ENCODE data around the gene OR4K13. TPM values are rescaled to one million over a fixed set of nuclear protein-coding genes. Genes with fewer than 3 reads are reported as not detected.

OR4K13 gene, protein sequence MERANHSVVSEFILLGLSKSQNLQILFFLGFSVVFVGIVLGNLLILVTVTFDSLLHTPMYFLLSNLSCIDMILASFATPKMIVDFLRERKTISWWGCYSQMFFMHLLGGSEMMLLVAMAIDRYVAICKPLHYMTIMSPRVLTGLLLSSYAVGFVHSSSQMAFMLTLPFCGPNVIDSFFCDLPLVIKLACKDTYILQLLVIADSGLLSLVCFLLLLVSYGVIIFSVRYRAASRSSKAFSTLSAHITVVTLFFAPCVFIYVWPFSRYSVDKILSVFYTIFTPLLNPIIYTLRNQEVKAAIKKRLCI
- not detected for total RNA-seq
- long read RNA-seq, result 0 reads

DNA sequence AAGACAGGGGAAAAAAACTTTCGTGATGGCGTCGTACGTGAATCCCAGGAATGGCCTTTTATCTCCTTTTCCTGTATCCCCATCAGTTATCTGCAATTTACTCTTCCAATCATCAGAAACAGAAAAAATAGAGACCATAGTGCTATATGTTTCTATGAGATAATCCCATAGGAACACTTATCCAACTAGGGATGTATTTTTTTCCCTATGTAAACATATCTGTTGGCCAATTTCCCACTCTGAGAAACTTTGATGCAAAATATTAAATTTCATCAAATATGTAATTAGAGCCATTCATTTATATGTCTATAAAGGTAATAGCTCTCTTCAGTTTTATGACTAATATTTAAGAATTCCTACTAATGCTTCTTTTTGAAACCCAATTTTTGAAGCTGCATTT is at the start of gene OR4K13:
OR4K13 (minus strand) TSS at position 101 of the 400 bp plus-strand sequence. CDS start 1,280 bp downstream, outside the sequence.
- intact Hi-C loops (cut with DNase I), result no loop called here

GRCh38 chr14:20059745-20060144 is 23.9 kb upstream of the OR4K13 start, which contains the start of gene OR4L1:
OR4L1 (plus strand) TSS chr14:20060045; CDS start chr14:20060045, 0 bp downstream.
- intact Hi-C loops (cut with DNase I), result no loop called here
- DNase-seq (ENCODE audit: low spot score), result no peak

More for the DNA sequence above, at the start of gene OR4K13:
- DNase-seq (ENCODE audit: low spot score), result no peak

DNA sequence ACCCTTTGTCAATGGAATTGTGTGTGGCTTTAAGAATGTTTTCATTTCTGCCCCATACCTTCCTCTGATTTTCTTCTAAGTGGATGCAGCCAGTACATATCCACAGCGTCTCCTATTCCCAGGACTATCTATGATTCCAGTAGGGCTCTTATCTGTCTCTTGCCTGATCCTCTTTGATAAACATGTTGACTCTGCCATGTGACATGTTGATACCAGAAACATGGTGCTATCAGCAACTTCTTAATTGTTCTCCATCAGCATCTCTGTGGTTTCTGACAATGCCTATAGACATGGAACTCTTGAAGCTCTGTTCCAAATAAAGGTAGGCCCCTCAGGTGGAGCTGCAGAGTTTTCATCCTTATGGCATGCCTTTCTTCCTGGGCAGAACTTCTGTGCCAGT is 12.4 kb upstream of the OR4K13 start:
- no peak for DNase-seq (ENCODE audit: low spot score)
- intact Hi-C loops (cut with DNase I), result no loop called here

DNA sequence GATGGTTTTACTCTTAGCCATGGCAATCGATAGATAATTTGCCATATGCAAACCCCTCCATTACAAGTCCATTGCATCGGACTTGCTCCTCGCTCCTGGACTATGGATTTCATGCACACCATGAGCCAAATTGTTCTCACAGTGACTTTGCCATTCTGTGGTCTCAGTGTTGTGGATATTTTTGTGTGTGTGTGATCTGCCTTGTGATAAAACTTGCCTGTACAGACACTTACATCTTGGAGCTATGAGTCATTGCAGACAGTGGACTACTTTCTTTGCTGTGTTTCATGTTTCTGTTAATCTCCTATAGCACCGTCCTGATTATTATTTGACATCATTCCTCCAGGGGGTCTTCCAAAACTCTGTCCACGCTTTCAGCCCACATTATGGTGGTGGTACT is 8.4 kb upstream of the OR4K13 start:
- intact Hi-C loops (cut with DNase I), result no loop called here
- DNase-seq (ENCODE audit: low spot score), result no peak

DNA sequence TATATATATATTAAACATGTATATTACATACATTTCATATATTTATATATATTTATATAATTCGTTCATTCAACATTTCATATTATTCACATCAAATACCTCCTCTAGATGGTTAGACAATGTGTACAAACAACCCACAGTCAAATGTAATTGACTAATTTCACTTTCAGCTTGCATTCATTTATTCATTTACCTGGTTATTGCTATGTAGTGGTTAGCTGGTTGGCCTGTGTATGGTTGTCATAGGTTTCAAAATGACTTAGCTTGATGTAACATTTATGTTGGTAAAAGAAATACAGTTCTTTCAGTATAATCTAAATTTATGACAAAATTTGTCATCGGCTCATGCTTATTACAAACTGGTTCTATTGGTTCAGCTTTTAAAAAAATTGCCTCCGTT is 389 bp downstream of the OR4K13 start:
- intact Hi-C loops (cut with DNase I), result no loop called here
- no peak for DNase-seq (ENCODE audit: low spot score)

- intact Hi-C loops (cut with DNase I), result no loop called here
- no peak for DNase-seq (ENCODE audit: low spot score)
Measured at GRCh38 chr14:20031058-20031457, 4.8 kb downstream of the OR4K13 start.

DNA sequence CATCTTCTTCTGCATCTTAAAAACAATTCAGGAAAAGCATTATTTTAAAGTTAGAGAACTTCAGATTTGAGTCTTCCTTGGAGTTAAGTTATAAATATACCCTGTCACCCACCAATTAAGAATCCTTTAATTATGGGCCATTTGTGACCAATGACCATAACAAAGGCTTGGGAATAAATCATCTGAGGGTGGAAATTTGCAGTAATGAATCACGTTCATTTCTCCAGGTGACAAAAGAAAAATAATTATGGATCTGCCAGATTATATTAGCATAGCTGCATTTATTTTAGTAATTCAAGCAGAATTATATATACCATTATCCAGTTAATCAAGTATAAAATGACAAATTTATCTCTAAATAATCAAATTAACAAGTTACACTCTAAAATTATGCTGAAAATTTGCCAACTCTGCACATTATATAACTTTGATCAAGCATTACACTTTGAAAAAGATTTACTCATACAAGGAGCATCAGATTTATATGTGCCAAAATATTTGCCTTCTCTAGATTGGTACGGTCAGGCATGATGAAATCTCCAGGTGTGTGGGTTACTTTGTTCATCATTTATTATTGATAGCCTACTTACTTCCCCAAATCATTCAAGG is 16.5 kb downstream of the OR4K13 start, which contains the start of gene OR4K14:
OR4K14 (minus strand) TSS at position 51 of the 609 bp plus-strand sequence. CDS start 4,114 bp downstream, outside the sequence.
- intact Hi-C loops (cut with DNase I), result no loop called here
- no peak for DNase-seq (ENCODE audit: low spot score)

- intact Hi-C loops (cut with DNase I), result no loop called here
- no peak for DNase-seq (ENCODE audit: low spot score)
Measured at GRCh38 chr14:20008156-20008555, 27.7 kb downstream of the OR4K13 start.

DNA sequence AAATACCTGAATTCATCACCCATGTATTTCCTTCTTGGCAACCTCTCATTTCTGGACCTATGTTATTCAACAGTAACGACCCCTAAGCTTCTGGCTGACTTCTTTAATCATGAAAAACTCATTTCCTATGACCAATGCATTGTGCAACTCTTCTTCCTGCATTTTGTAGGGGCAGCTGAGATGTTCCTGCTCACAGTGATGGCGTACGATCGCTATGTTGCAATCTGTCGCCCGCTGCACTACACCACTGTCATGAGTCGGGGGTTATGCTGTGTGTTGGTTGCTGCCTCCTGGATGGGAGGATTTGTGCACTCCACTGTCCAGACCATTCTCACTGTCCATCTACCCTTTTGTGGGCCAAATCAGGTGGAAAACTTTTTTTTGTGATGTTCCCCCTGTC is 33.5 kb downstream of the OR4K13 start:
- intact Hi-C loops (cut with DNase I), result no loop called here
- DNase-seq (ENCODE audit: low spot score), result no peak

GRCh38 chr14:20001863-20002262 is 34.0 kb downstream of the OR4K13 start, which contains the start of gene OR4Q2:
OR4Q2 (plus strand) TSS chr14:20002163.
- intact Hi-C loops (cut with DNase I), result no loop called here

DNA sequence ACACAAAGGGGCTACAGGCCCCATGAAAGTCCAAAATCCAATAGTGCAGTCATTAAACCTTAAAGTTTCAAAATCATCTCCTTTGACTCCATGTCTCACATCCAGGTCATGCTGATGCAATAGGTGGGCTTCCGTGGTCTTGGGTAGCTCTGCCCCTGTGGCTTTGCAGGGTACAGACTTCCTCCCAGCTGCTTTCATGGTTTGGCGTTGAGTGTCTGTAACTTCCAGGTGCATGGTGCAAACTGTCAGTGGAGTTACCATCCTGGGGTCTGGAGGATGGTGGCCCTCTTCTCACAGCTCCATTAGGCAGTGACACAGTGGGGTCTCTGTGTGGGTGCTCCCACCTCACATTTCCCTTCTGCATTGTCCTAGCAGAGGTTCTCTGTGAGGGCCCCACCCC is 42.4 kb downstream of the OR4K13 start:
- intact Hi-C loops (cut with DNase I), result no loop called here
- no peak for DNase-seq (ENCODE audit: low spot score)

More at GRCh38 chr14:20001863-20002262, 34.0 kb downstream of the OR4K13 start, which contains the start of gene OR4Q2:
- no peak for DNase-seq (ENCODE audit: low spot score)

Other genes with a start within 250 kb of the OR4K13 start
- not detected for gene OR4N2, start 232.3 kb downstream of the OR4K13 start, total RNA-seq
- not detected for gene OR4K2, start 160.9 kb downstream of the OR4K13 start, total RNA-seq
- gene OR4K5, start 115.4 kb downstream of the OR4K13 start, total RNA-seq, result not detected
- gene OR4K1, start 105.1 kb downstream of the OR4K13 start, total RNA-seq, result not detected
- not detected for gene OR4K15, start 60.4 kb downstream of the OR4K13 start, total RNA-seq
- not detected for gene OR4Q2, start 33.9 kb downstream of the OR4K13 start, total RNA-seq
- gene OR4K14, start 16.7 kb downstream of the OR4K13 start, total RNA-seq, result not detected
- not detected for gene OR4L1, start 24.0 kb upstream of the OR4K13 start, total RNA-seq
- not detected for gene OR4K17, start 74.7 kb upstream of the OR4K13 start, total RNA-seq
- gene OR4N5, start 102.8 kb upstream of the OR4K13 start, total RNA-seq, result not detected
- not detected for gene OR11G2, start 154.9 kb upstream of the OR4K13 start, total RNA-seq
- not detected for gene OR11H6, start 187.7 kb upstream of the OR4K13 start, total RNA-seq
- gene OR11H7, start 192.9 kb upstream of the OR4K13 start, total RNA-seq, result not detected
- gene OR11H4, start 203.2 kb upstream of the OR4K13 start, total RNA-seq, result not detected